Measurements from ENCODE around the gene CACNA1A. TPM values are rescaled to one million over a fixed set of nuclear protein-coding genes. Genes with fewer than 3 reads are reported as not detected.

The CACNA1A gene
- total RNA-seq, 1 donor from 2014 or later = 1.5 TPM

GRCh38 chr19:13463296-13463695 is 43.0 kb downstream of the CACNA1A start:
- H3K9me3 Mint-ChIP-seq = no peaks in the 10 kb centered on the region
- no peaks in the 10 kb centered on the region for H3K36me3 Mint-ChIP-seq (ENCODE audit: low read depth)
- no peaks in the 10 kb centered on the region for H3K4me1 Mint-ChIP-seq
- TF ChIP-seq, protein P1, sequence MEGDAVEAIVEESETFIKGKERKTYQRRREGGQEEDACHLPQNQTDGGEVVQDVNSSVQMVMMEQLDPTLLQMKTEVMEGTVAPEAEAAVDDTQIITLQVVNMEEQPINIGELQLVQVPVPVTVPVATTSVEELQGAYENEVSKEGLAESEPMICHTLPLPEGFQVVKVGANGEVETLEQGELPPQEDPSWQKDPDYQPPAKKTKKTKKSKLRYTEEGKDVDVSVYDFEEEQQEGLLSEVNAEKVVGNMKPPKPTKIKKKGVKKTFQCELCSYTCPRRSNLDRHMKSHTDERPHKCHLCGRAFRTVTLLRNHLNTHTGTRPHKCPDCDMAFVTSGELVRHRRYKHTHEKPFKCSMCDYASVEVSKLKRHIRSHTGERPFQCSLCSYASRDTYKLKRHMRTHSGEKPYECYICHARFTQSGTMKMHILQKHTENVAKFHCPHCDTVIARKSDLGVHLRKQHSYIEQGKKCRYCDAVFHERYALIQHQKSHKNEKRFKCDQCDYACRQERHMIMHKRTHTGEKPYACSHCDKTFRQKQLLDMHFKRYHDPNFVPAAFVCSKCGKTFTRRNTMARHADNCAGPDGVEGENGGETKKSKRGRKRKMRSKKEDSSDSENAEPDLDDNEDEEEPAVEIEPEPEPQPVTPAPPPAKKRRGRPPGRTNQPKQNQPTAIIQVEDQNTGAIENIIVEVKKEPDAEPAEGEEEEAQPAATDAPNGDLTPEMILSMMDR (IDR thresholded peaks at IDR 0.05) = no peak
- intact Hi-C loops (cut with micrococcal nuclease) = no loop called here
- no peak overlapping the region for H3K4me3 Mint-ChIP-seq
- ATAC-seq (ENCODE audit: low read depth) (no peak), DNase-seq (no peak)
- H3K27me3 Mint-ChIP-seq = peaks cover 13% of the 10 kb centered on the region
- H3K27ac Mint-ChIP-seq = no peak overlapping the region
- ChIA-PET CTCF (no interaction called here), POLR2A (no interaction called here)

DNA sequence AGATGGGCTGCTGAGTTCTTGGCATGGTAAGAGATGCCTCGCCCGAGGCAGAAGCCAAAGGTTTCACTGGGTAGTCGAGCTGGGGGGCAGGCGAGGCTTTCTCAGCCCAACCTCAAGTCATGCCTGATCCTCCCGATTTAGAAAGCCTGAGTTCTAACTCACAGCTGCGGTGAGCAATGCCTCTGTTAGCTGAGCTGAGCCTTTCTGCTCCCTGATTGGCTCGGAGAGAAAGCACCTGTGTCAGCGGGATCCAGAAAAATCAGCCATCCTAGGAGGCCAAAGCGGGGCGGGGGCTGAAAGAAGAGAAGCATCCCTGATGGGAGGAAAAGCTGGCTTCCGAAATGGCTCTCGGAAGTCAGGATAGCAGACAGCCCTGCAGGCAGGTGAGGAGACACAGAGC is 44.7 kb downstream of the CACNA1A start:
- POLR2A ChIA-PET = no interaction called here
- no peak overlapping the region for H3K27ac Mint-ChIP-seq
- CTCF ChIA-PET = no interaction called here
- H3K4me3 Mint-ChIP-seq = no peak overlapping the region
- no peaks in the 10 kb centered on the region for H3K4me1 Mint-ChIP-seq
- ATAC-seq (ENCODE audit: low read depth) (no peak), DNase-seq (no peak)
- TF ChIP-seq, protein P1 (IDR thresholded peaks at IDR 0.05) = no peak
- H3K27me3 Mint-ChIP-seq = peaks cover 8% of the 10 kb centered on the region
- intact Hi-C loops (cut with micrococcal nuclease) = no loop called here
- H3K36me3 Mint-ChIP-seq (ENCODE audit: low read depth) = no peaks in the 10 kb centered on the region
- H3K9me3 Mint-ChIP-seq = no peaks in the 10 kb centered on the region

GRCh38 chr19:13460045-13460444 is 46.2 kb downstream of the CACNA1A start:
- Mint-ChIP-seq H3K4me3 (no peak overlapping the region), H3K36me3 (ENCODE audit: low read depth) (no peaks in the 10 kb centered on the region), H3K4me1 (no peaks in the 10 kb centered on the region), H3K27me3 (peaks cover 8% of the 10 kb centered on the region), H3K27ac (no peak overlapping the region), H3K9me3 (no peaks in the 10 kb centered on the region)
- TF ChIP-seq, protein P1 (IDR thresholded peaks at IDR 0.05) = no peak
- intact Hi-C loops (cut with micrococcal nuclease) = no loop called here
- ATAC-seq (ENCODE audit: low read depth) (no peak), DNase-seq (no peak)
- ChIA-PET POLR2A (no interaction called here), CTCF (interaction anchor here (0.6 kb wide), 1 partner anchor 229 kb away, joined by 3 read pairs; no protein-coding TSS in a partner anchor)

- Mint-ChIP-seq H3K36me3 (ENCODE audit: low read depth) (no peaks in the 10 kb centered on the region), H3K4me1 (no peaks in the 10 kb centered on the region), H3K27ac (no peak overlapping the region), H3K4me3 (no peak overlapping the region), H3K9me3 (no peaks in the 10 kb centered on the region), H3K27me3 (peaks cover 8% of the 10 kb centered on the region)
- CTCF ChIA-PET = no interaction called here
- DNase-seq (no peak), ATAC-seq (ENCODE audit: low read depth) (no peak)
- intact Hi-C loops (cut with micrococcal nuclease) = no loop called here
- TF ChIP-seq, protein P1 (IDR thresholded peaks at IDR 0.05) = no peak
- POLR2A ChIA-PET = no interaction called here
These were observed 46.9 kb downstream of the CACNA1A start for GRCh38 chr19:13459351-13459750.

- ChIA-PET CTCF (no interaction called here), POLR2A (no interaction called here)
- ATAC-seq (ENCODE audit: low read depth) (no peak), DNase-seq (no peak)
- H3K4me3 Mint-ChIP-seq = no peak overlapping the region
- no peaks in the 10 kb centered on the region for H3K4me1 Mint-ChIP-seq
- H3K9me3 Mint-ChIP-seq = peaks cover 26% of the 10 kb centered on the region
- TF ChIP-seq, protein P1 (IDR thresholded peaks at IDR 0.05) = no peak
- no peaks in the 10 kb centered on the region for H3K27me3 Mint-ChIP-seq
- H3K27ac Mint-ChIP-seq = no peak overlapping the region
- intact Hi-C loops (cut with micrococcal nuclease) = no loop called here
- peaks cover 1% of the 10 kb centered on the region for H3K36me3 Mint-ChIP-seq (ENCODE audit: low read depth)
These were observed 54.8 kb downstream of the CACNA1A start for GRCh38 chr19:13451434-13451995.

Measured in activated B cell treated with CpG ODN at 0.5 μM for 24 hours (primary cell).